Heart left ventricle (tissue), 13 donors: Measurements from ENCODE around the gene RTN4RL2.

ENCODE experiments used
- CTCF ChIP-seq, 12 donors: fragments of 200-600 bp; sonication (generic) in 4 of 12; IDR thresholded peaks; one replicate each; pipeline versions ENCODE4 v1.5.0 to v1.8.0; 2018 to 2022; ENCODE audit warnings: antibody characterized with exemption in 12 of 12, mild to moderate bottlenecking in 5 of 12
- POLR2A ChIP-seq, 2 donors: fragments of 450-650 bp; IDR thresholded peaks; one replicate each; pipeline ENCODE4 v1.6.1; 2017; ENCODE audit warnings: antibody characterized with exemption in 2 of 2, mild to moderate bottlenecking in 2 of 2, moderate library complexity in 2 of 2
- donor health status: ischemic (EF 13 %, LVEDD 7.1; RV severe dilation, severe dysfunction).
- donor health status: DM: no; HTN: yes; CAD: no.
- donor health status: DM: no; HTN: no; CAD: no.
- donor health status: ischemic (EF 25% LVEDD 6.9; RV normal size, moderate dysfunction).
- donor health status: ischemic (EF 25% LVEDD 5.7; RV mildly dilated, moderate dysfunction).
- donor health status: ischemic (EF 35%, LVEDD 5.7; RV mildly dilated, moderate dysfunction).
- donor health status: nonischemic (EF 11% LVEDD 7.7; RV severe dilation, severe dysfunction).
- donor health status: DM: yes; HTN: yes; CAD: no.
- donor health status: PGD.
- donor health status: ischemic (EF 29% LVEDD 5.4; RV normal size, mild dysfunction).
- donor health status: nonischemic (EF 23%, LVEDD 6.1; RV moderate dilation, normal function).

GRCh38 chr11:57421805-57422204, 38.5 kb upstream of the RTN4RL2 start:
- no peak for TF ChIP-seq CTCF (IDR thresholded peaks at IDR 0.05)
- no peak for TF ChIP-seq POLR2A (IDR thresholded peaks at IDR 0.05)
